ENCODE measurements around the gene CEP164.

CEP164 gene

DNA sequence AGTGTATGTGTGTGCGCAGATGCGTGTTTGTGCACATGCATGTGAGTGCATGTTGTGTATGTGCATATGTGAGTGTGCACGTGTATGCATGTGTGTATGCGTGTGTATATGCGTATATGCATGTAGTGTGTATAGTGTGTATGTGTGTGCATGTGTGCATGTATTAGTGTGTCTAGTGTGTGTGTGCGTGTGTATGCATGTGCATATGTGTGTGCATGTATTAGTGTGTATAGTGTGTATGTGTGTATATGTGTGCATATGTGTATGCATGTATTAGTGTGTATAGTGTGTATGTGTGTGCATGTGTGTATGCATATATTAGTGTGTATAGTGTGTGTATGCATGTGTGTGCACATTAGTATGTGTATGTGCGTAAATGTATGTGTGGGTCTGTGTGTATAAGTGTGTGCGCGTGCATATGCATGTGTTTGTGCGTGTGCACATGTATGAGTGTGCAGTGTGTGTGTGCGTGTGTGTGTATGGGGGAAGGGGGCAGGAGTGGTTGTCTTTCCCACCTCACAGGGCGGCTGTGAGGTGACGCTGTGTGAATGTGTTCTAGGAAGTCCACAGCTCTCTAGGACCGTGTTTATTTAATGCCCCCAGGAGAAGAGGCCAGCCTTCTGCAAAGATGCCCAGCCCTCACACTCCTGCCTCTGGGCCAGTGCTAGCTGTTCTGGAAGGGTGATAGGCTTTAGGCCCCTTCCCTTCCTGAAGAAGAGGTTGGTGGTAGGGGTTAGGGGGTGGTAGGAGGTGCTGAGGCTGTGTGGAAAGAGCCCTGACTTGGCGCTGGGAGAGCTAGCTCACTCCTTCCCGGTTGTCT lies 114.6 kb downstream of the CEP164 start:
- TF ChIP-seq ZNF239 (tag by site-specific recombination; IDR thresholded peaks at IDR 0.05) (no peak), ZNF621 (tag by site-specific recombination; IDR thresholded peaks at IDR 0.05) (no peak), REPIN1 (tag by site-specific recombination; IDR thresholded peaks at IDR 0.05; ENCODE audit: low read depth) (no peak)
- TF ChIP-seq, protein P1, sequence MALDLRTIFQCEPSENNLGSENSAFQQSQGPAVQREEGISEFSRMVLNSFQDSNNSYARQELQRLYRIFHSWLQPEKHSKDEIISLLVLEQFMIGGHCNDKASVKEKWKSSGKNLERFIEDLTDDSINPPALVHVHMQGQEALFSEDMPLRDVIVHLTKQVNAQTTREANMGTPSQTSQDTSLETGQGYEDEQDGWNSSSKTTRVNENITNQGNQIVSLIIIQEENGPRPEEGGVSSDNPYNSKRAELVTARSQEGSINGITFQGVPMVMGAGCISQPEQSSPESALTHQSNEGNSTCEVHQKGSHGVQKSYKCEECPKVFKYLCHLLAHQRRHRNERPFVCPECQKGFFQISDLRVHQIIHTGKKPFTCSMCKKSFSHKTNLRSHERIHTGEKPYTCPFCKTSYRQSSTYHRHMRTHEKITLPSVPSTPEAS (tag by site-specific recombination; IDR thresholded peaks at IDR 0.05), result peak; percentile 94
- TF ChIP-seq, protein P2, sequence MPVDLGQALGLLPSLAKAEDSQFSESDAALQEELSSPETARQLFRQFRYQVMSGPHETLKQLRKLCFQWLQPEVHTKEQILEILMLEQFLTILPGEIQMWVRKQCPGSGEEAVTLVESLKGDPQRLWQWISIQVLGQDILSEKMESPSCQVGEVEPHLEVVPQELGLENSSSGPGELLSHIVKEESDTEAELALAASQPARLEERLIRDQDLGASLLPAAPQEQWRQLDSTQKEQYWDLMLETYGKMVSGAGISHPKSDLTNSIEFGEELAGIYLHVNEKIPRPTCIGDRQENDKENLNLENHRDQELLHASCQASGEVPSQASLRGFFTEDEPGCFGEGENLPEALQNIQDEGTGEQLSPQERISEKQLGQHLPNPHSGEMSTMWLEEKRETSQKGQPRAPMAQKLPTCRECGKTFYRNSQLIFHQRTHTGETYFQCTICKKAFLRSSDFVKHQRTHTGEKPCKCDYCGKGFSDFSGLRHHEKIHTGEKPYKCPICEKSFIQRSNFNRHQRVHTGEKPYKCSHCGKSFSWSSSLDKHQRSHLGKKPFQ (tag by site-specific recombination; IDR thresholded peaks at IDR 0.05), result peak; percentile 87; the same call in 1 of the 2 replicates
- no peak overlapping the region for H3K4me3 ChIP-seq (ENCODE audit: low read depth, low read length)
- H3K9me3 ChIP-seq (ENCODE audit: control insufficient read depth, insufficient read depth, low read depth, low read length), result no peaks in the 10 kb centered on the region
- H3K27ac ChIP-seq (ENCODE audit: extremely low read depth, low read depth, low read length), result no peak overlapping the region
- no peaks in the 10 kb centered on the region for H3K4me1 ChIP-seq (ENCODE audit: control insufficient read depth, insufficient read depth, low read length)
- ChIA-PET CTCF (interaction anchor here (0.7 to 3.9 kb wide), 5 partner anchors 10 to 377 kb away, joined by 3 to 28 read pairs (median 4); no protein-coding TSS in a partner anchor), POLR2A (no interaction called here)
- H3K36me3 ChIP-seq (ENCODE audit: control insufficient read depth in 2 of 2, insufficient read depth in 1 of 2, low read length in 2 of 2), result no peaks in the 10 kb centered on the region

DNA sequence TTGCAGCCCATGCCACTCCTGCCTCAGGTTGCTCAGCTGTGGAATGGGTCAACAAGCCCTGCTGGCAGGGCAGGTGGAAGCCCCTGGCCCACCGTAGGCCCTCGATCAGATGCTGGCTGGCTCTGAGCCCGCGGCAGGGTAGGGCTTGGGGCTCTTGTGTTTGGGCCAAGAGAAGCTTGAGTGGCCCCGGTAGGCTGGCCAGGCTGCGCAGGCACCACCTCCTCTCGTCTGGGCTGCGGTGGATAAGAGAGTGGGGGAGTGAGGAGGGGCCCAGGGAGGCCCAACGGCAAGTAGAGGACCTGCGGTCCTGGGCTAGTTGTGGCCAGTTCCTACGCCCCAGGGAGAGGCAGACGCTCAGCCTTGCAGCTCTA lies 115.2 kb downstream of the CEP164 start:
- H3K36me3 ChIP-seq (ENCODE audit: control insufficient read depth in 2 of 2, insufficient read depth in 1 of 2, low read length in 2 of 2), result no peaks in the 10 kb centered on the region
- H3K27ac ChIP-seq (ENCODE audit: extremely low read depth, low read depth, low read length), result no peak overlapping the region
- no peak overlapping the region for H3K4me3 ChIP-seq (ENCODE audit: low read depth, low read length)
- no peaks in the 10 kb centered on the region for H3K4me1 ChIP-seq (ENCODE audit: control insufficient read depth, insufficient read depth, low read length)
- TF ChIP-seq ZNF792 (tag by site-specific recombination; IDR thresholded peaks at IDR 0.05) (no peak), ZBTB48 (tag by site-specific recombination; IDR thresholded peaks at IDR 0.05) (no peak), ZNF16 (tag by site-specific recombination; IDR thresholded peaks at IDR 0.05; ENCODE audit: low read depth) (no peak), ZNF670 (tag by site-specific recombination; IDR thresholded peaks at IDR 0.05; ENCODE audit: low read depth) (no peak), ZNF132 (tag by site-specific recombination; IDR thresholded peaks at IDR 0.05; ENCODE audit: borderline replicate concordance) (no peak), OVOL3 (tag by site-specific recombination; IDR thresholded peaks at IDR 0.05) (no peak), ZNF114 (tag by site-specific recombination; IDR thresholded peaks at IDR 0.05) (no peak), KLF7 (tag by site-specific recombination; IDR thresholded peaks at IDR 0.05; ENCODE audit: borderline replicate concordance) (no peak), ZSCAN30 (tag by site-specific recombination; IDR thresholded peaks at IDR 0.05) (no peak)
- TF ChIP-seq, protein P3, sequence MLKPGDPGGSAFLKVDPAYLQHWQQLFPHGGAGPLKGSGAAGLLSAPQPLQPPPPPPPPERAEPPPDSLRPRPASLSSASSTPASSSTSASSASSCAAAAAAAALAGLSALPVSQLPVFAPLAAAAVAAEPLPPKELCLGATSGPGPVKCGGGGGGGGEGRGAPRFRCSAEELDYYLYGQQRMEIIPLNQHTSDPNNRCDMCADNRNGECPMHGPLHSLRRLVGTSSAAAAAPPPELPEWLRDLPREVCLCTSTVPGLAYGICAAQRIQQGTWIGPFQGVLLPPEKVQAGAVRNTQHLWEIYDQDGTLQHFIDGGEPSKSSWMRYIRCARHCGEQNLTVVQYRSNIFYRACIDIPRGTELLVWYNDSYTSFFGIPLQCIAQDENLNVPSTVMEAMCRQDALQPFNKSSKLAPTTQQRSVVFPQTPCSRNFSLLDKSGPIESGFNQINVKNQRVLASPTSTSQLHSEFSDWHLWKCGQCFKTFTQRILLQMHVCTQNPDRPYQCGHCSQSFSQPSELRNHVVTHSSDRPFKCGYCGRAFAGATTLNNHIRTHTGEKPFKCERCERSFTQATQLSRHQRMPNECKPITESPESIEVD (tag by site-specific recombination; IDR thresholded peaks at IDR 0.05), result no peak
- TF ChIP-seq, protein P4, sequence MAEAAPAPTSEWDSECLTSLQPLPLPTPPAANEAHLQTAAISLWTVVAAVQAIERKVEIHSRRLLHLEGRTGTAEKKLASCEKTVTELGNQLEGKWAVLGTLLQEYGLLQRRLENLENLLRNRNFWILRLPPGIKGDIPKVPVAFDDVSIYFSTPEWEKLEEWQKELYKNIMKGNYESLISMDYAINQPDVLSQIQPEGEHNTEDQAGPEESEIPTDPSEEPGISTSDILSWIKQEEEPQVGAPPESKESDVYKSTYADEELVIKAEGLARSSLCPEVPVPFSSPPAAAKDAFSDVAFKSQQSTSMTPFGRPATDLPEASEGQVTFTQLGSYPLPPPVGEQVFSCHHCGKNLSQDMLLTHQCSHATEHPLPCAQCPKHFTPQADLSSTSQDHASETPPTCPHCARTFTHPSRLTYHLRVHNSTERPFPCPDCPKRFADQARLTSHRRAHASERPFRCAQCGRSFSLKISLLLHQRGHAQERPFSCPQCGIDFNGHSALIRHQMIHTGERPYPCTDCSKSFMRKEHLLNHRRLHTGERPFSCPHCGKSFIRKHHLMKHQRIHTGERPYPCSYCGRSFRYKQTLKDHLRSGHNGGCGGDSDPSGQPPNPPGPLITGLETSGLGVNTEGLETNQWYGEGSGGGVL (tag by site-specific recombination; IDR thresholded peaks at IDR 0.05), result no peak
- ChIA-PET POLR2A (no interaction called here), CTCF (interaction anchor here (0.6 to 3.9 kb wide), 9 partner anchors 11 to 484 kb away, joined by 3 to 28 read pairs (median 4); no protein-coding TSS in a partner anchor)
- H3K9me3 ChIP-seq (ENCODE audit: control insufficient read depth, insufficient read depth, low read depth, low read length), result no peaks in the 10 kb centered on the region

Data from HEK293 (cell line).